DMS 273 (cell line): Measurements from ENCODE around the gene PRKCI.
"Not testable (repeated sequence)": the region's sequence is repeated elsewhere in the genome, so short reads cannot be mapped to it uniquely, and the experiment has no call there.

ENCODE experiments used
- DNase-seq: peaks from one replicate; lab custom pipeline; 2025; ENCODE audit not compliant: unreplicated experiment; lab: John Stamatoyannopoulos, UW

The PRKCI gene

GRCh38 chr3:170338690-170339340 lies 116.6 kb downstream of the PRKCI start:
- peak; percentile 20 for DNase-seq

GRCh38 chr3:170342273-170342672 lies 120.0 kb downstream of the PRKCI start:
- DNase-seq = not testable (repeated sequence)

DNA sequence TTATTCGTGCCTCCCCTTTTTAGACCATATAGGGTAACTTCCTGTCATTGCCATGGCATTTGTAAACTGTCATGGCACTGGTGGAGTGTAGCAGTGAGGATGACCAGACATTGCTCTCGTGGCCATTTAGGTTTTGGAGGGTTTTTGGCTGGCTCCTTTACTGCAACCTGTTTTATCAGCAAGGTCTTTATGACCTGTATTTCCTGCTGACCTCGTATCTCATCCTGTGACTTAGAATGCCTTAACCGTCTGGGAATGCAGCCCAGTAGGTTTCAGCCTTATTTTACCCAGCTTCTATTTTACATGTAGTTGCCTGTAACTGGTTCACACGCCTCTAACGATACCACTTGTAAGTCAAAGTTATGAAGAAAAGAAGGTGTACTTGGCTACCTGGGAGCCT lies 121.6 kb downstream of the PRKCI start:
- not testable (repeated sequence) for DNase-seq

DNA sequence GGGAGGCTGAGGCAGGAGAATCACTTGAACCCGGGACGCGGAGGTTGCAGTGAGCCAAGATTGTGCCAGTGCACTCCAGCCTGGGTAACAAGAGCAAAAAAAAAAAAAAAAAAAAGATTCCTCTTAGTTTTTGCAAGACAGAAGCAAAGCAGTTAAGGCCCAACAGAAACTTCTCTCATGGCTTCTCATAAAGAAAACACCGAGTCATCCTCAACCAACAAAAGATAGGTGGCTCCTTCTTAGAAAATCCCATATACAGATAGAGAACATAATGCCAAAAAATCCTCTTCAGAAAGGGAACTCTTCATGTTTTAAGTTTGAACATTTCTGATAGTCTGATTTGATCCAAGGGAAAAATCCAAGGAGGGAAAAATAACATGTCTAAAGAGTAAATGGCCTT lies 122.7 kb downstream of the PRKCI start:
- no peak for DNase-seq

DNA sequence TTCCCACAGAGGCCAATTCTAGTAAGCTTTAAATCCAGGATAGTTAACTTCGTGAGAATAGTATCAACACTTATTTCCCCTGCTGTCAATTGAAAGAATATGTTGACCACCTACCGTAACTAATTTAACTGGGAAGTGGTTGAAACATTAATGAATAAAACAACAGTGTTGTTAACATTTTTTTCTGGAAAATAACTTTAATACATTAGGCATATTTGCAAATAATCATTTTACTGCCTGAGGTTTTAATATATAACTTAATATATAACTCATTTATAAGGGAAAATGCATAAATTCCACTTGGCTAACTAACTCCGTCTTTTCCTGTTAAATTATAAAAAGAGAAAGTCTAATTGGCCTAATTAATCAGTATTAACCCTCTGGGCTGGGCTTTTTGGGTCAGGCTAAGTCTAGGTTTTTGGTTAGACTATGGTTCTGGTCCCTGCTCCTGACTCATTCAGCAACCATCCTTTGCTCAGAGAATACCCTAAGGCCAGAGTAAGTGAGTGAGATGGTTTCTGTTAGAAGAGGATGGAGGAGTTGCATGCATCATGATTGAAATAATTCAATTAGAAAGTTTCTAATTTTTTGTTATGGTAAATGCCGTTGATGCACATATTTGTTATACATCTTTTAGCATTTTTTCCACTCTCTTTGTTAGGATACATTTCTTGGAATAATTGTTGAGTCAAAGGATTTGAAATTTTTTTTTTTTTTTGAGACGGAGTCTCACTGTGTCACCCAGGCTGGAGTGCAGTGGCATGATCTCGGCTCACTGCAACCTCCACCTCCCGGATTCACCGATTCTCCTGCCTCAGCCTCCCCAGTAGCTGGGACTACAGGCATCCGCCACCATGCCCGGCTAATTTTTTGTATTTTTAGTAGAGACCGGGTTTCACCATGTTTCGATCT lies 124.5 kb downstream of the PRKCI start:
- DNase-seq = no peak

GRCh38 chr3:170350515-170351413 lies 128.5 kb downstream of the PRKCI start:
- no peak for DNase-seq

DNA sequence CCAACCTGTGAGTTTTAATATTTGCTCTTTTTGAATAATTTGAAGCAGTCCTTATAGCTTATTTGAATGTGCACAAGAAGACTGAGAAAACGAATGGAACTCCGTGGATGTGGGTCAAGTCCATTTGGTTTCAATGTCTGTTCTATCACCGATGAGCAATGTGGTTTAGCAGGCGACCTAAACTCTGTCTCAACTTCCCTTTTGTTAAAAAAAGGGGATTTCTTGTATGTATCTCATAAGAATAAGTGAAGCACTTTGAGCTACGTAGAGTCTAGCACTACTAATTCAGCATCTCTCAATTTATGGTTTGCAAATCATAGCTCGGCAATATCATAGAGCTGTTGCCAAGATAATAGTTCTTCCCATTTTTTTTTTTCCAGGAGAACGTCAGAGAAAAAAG lies 130.7 kb downstream of the PRKCI start:
- no peak for DNase-seq

GRCh38 chr3:170353485-170353884 lies 131.3 kb downstream of the PRKCI start:
- no peak for DNase-seq

DNA sequence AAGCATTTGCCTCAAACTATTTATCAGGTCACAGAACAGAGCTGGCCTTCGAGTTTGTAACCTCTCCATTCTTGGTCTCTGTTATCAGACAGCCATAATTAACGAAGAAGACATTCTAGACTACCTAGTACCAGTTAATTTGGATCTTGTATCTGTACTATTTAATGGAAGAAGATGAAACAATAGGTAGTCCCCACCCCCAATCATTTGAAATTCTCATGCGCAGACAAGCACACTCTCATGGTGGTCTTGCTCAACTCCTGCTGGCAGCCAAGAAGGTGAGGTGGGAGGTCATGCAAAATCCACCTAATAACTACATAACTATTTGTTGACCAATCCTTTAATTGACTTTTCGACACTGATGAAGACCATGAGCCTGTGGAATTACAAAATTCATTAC lies 132.5 kb downstream of the PRKCI start:
- no peak for DNase-seq
